Tibial nerve (tissue), 4 donors: Measurements from ENCODE around the gene MS4A18. TPM values are rescaled to one million over a fixed set of nuclear protein-coding genes. Genes with fewer than 3 reads are reported as not detected.
"Not testable (repeated sequence)": the region's sequence is repeated elsewhere in the genome, so short reads cannot be mapped to it uniquely, and the experiment has no call there.

Source experiments
- DNase-seq, 2 donors: peaks; one replicate each; pipeline ENCODE4 v3.0.0-alpha.2; 2019; ENCODE audit warnings: low spot score in 2 of 2
- H3K27ac ChIP-seq, 4 donors: fragments of 200-600 bp; sonication (generic) in 3 of 4; one replicate each; pipeline ENCODE4 v1.5.1; 2017 to 2019; ENCODE audit warnings: mild to moderate bottlenecking in 1 of 4
- H3K27me3 ChIP-seq, 2 donors: fragments of 200-600 bp; sonication (generic) in 1 of 2; one replicate each; pipeline versions ENCODE4 v1.5.1 to v1.6.0; 2017 to 2019
- H3K36me3 ChIP-seq, 3 donors: fragments of 200-600 bp; sonication (generic); one replicate each; pipeline ENCODE4 v1.5.1; 2018 to 2019
- H3K4me1 ChIP-seq, 4 donors: fragments of 200-600 bp; sonication (generic) in 3 of 4; one replicate each; pipeline ENCODE4 v1.5.1; 2017 to 2019
- H3K4me3 ChIP-seq, 4 donors: fragments of 200-600 bp; sonication (generic) in 3 of 4; one replicate each; pipeline ENCODE4 v1.5.1; 2017 to 2019; ENCODE audit warnings: mild to moderate bottlenecking in 1 of 4, moderate library complexity in 1 of 4
- H3K9me3 ChIP-seq, 4 donors: fragments of 200-600 bp; sonication (generic) in 3 of 4; one replicate each; pipeline ENCODE4 v1.5.1; 2017 to 2019
- EP300 ChIP-seq, 2 donors: sonication (generic); formaldehyde crosslinking; IDR thresholded peaks; one replicate each; pipeline ENCODE4 v1.6.1; 2017; ENCODE audit warnings: antibody characterized with exemption in 2 of 2, mild to moderate bottlenecking in 1 of 2
- POLR2A ChIP-seq, 2 donors: fragments of 450-650 bp; IDR thresholded peaks; one replicate each; pipeline ENCODE4 v1.6.1; 2017; ENCODE audit warnings: antibody characterized with exemption in 2 of 2, mild to moderate bottlenecking in 2 of 2, moderate library complexity in 2 of 2
- WGBS, 2 donors: methylation state at CpG; one replicate each; pipeline ENCODE4 v1.1.5; 2018; 5-methylcytosine and 5-hydroxymethylcytosine counted together
- total RNA-seq, 4 donors: library from RNA; depleted of rRNA; stranded (reverse); fragments of >200 nt; gene quantifications; one replicate each; pipeline ENCODE4 v1.1.0, GENCODE V29; 2016
- TF ChIP-seq, protein P1 (sequence below), 5 experiments: fragments of 200-600 bp in 3 of 5; fragments of 450-650 bp in 2 of 5; sonication (generic) in 3 of 5; IDR thresholded peaks; one replicate each; pipeline ENCODE4 v1.5.1; 2016 to 2019; ENCODE audit warnings: antibody characterized with exemption in 5 of 5, mild to moderate bottlenecking in 3 of 5, moderate library complexity in 2 of 5

MS4A18 gene
- total RNA-seq, 4 donors from 2014 or later, result not detected

DNA sequence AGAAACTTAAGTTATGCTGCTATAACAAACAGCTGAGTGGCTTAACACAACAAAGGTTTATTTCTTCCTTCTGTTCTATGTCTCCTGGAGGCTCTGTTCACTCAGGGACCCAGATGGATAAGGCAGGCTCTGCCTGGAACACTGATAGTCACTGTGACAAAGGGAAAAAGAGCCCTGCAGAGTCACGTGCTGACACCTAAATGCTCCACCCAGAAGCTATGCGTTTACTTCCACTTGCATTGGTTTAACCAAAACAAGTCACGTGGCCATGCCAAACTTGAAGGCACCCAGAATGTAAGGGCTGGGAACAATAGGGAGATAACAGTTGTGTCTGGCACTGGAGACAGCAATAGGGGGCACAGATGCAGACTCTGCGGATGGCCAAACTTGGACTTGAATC is 28.8 kb downstream of the MS4A18 start:
- H3K27ac ChIP-seq, result no peak overlapping the region
- no peaks in the 10 kb centered on the region for H3K36me3 ChIP-seq
- WGBS, 2 donors, result 60 to 66% methylated on average over 4 of the region's 4 CpGs
- no peaks in the 10 kb centered on the region for H3K4me1 ChIP-seq
- TF ChIP-seq POLR2A (IDR thresholded peaks at IDR 0.05) (no peak), EP300 (IDR thresholded peaks at IDR 0.05) (no peak)
- TF ChIP-seq, protein P1, sequence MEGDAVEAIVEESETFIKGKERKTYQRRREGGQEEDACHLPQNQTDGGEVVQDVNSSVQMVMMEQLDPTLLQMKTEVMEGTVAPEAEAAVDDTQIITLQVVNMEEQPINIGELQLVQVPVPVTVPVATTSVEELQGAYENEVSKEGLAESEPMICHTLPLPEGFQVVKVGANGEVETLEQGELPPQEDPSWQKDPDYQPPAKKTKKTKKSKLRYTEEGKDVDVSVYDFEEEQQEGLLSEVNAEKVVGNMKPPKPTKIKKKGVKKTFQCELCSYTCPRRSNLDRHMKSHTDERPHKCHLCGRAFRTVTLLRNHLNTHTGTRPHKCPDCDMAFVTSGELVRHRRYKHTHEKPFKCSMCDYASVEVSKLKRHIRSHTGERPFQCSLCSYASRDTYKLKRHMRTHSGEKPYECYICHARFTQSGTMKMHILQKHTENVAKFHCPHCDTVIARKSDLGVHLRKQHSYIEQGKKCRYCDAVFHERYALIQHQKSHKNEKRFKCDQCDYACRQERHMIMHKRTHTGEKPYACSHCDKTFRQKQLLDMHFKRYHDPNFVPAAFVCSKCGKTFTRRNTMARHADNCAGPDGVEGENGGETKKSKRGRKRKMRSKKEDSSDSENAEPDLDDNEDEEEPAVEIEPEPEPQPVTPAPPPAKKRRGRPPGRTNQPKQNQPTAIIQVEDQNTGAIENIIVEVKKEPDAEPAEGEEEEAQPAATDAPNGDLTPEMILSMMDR (IDR thresholded peaks at IDR 0.05), result no peak
- H3K4me3 ChIP-seq, result no peak overlapping the region
- DNase-seq, result no peak
- no peaks in the 10 kb centered on the region for H3K9me3 ChIP-seq
- no peaks in the 10 kb centered on the region for H3K27me3 ChIP-seq

DNA sequence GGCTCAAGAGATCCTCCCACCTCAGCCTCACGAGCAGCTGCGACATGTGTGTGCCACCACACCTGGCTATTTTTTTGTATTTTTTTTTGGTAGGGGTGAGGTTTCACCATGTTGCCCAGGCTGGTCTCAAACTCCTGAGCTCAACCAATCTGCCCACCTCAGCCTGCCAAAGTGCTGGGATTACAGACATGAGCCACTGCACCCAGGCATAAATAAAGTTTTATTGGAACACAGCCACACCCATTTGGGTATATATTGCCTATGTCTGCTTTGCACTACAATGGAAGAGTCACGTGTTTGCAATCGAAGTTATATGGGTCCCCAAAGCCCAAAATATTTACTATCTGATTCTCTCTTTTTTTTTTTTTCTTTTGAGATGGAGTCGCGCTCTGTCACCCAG is 30.4 kb downstream of the MS4A18 start:
- Histone ChIP-seq H3K36me3 (no peaks in the 10 kb centered on the region), H3K27me3 (no peaks in the 10 kb centered on the region), H3K9me3 (no peaks in the 10 kb centered on the region), H3K4me3 (no peak overlapping the region), H3K4me1 (no peaks in the 10 kb centered on the region), H3K27ac (no peak overlapping the region)
- DNase-seq, result no peak
- TF ChIP-seq POLR2A (IDR thresholded peaks at IDR 0.05), result no peak
- TF ChIP-seq, protein P1 (IDR thresholded peaks at IDR 0.05), result no peak
- TF ChIP-seq EP300 (IDR thresholded peaks at IDR 0.05), result no peak
- 82 to 90% methylated on average over 6 of the region's 6 CpGs for WGBS, 2 donors

DNA sequence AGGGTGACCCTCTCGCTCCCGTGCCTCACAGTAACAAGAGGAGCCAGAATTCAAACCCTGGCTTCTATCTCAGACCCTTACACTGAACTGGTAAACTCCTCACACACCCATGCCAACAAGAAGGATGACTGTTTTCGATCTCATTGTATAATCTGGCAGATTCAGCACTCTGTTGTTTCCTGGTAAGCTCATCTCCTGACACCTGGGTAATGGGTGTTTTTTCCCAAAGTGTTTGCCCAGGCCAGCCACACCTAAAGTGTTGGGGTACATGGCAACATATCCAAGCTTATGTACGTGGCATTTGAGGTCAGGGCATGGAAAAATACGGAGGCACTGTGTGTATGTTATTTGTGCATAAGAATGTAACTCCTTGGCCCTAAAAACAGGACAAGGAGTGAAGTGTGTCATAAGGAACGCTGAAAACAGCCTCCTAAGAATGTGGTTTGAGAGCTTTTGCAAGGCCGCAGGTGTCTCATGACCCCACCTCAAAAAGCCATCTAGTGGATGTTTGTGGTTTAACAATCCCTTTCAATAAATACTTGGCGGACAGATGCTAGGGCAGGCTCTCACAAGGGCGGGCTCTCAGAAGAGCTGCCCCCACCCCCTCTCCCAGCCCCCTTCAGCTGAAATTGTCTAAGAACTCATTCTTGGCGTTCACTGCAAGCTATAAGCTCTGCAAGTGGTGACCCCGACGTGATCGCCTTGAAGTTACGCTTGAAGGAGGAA is 31.9 kb downstream of the MS4A18 start, which contains the start of gene MS4A15:
Gene MS4A15, plus strand, starts transcription at position 561 of the 726 bp plus-strand sequence. CDS start 6,867 bp downstream, outside the sequence.
- H3K4me3 ChIP-seq, result no peak within 1 kb of the TSS
- TF ChIP-seq EP300 (IDR thresholded peaks at IDR 0.05) (no peak), POLR2A (IDR thresholded peaks at IDR 0.05) (no peak)
- TF ChIP-seq, protein P1 (IDR thresholded peaks at IDR 0.05), result peak in 1 of 5 experiments; percentile 17
- no peak for DNase-seq
- H3K9me3 ChIP-seq, result no peaks in the 10 kb centered on the region
- H3K36me3 ChIP-seq, result no peaks in the 10 kb centered on the region
- no peaks in the 10 kb centered on the region for H3K27me3 ChIP-seq
- WGBS, 2 donors, result 53 to 55% methylated on average over 14 of the region's 14 CpGs
- H3K4me1 ChIP-seq, result no peaks in the 10 kb centered on the region
- H3K27ac ChIP-seq, result no peak within 1 kb of the TSS

DNA sequence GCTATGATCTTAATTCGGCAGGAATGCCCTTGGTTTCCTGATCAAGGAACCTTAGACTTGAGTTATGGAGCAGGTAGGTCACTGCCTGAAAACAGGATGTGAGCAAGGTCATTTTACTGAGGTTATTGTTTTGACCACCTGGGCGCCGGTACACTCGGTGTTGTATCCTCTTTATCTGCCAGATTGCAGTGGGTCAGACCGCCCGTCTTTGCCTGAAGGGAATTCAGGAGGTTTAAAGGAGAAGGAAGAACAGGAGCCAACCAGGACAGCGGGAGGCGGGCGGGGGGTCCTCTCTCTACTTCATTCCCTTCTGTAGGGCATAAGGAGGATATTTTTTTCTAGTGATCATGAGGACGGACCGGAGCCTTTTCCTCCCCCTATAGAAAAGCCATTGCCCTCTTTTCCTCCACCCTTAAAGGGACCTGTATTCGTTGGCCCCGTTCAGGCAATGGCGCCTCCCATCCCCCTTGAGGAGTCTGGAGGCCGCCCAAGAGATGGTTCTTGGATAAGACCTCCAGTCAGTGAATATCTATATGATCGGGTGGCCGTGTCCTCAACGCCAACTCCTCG is 32.8 kb downstream of the MS4A18 start:
- no peak for DNase-seq
- TF ChIP-seq, protein P1 (IDR thresholded peaks at IDR 0.05), result no peak
- TF ChIP-seq EP300 (IDR thresholded peaks at IDR 0.05) (no peak), POLR2A (IDR thresholded peaks at IDR 0.05) (no peak)
- WGBS, 2 donors, result 91 to 92% methylated on average over 19 of the region's 19 CpGs
- H3K36me3 ChIP-seq, result no peaks in the 10 kb centered on the region
- H3K4me3 ChIP-seq, result no peak overlapping the region
- no peaks in the 10 kb centered on the region for H3K27me3 ChIP-seq
- H3K27ac ChIP-seq, result no peak overlapping the region
- H3K9me3 ChIP-seq, result no peaks in the 10 kb centered on the region
- no peaks in the 10 kb centered on the region for H3K4me1 ChIP-seq

DNA sequence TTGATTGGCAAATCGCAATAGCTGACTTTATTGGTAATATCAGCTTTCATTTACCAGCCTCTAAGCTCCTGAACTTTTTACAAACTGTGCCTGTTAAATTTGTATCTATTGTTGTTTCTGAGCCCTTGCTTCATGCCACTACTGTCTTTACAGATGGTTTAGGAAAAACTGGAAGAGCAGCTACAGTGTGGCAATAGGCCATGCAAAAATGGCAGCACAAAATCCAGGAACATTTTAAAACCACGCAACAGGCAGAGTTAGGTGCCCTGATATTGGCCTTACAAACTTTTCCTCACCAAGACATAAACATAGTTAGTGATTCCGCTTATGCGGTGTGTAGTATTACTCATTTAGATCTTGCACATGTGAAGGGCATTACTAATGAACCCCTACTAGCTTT is 34.2 kb downstream of the MS4A18 start:
- not testable (repeated sequence) for DNase-seq, H3K27ac ChIP-seq, H3K36me3 ChIP-seq, H3K27me3 ChIP-seq, H3K9me3 ChIP-seq, H3K4me1 ChIP-seq, H3K4me3 ChIP-seq
- WGBS, 2 donors, result 91 to 95% methylated on average over 4 of the region's 4 CpGs

DNA sequence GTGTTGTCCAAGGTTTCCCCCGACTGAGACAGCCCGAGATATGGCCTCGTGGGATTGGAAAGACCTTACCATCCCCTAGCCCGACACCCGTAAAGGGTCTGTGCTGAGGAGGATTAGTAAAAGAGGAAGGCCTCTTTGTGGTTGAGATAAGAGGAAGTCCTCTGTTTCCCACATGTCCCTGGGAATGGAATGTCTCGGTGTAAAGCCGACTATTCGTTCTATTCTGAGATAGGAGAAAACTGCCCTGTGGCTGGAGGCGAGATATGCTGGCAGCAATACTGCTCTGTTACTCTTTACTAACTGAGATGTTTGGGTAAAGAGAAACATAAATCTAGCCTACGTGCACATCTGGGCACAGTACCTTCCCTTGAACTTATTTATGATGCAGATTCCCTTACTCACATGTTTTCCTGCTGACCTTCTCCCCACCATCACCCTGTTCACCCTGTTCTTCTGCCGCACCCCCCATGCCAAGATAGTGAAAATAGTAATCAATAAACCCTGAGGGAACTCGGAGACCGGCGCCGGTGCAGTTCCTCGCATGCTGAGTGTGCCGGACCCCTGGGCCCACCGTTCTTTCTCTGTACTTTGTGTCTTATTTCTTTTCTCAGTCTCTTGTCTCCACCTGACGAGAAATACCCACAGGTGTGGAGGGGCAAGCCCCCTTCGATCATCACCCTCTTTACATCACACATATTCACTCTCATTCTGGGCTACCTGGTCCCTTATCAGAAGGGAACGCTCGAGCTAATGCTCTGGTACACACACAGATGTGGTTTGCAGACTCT is 35.1 kb downstream of the MS4A18 start:
- H3K4me3 ChIP-seq, DNase-seq, H3K36me3 ChIP-seq, H3K4me1 ChIP-seq, H3K9me3 ChIP-seq, H3K27ac ChIP-seq, H3K27me3 ChIP-seq: not testable (repeated sequence)
- 78 to 79% methylated on average over 22 of the region's 22 CpGs for WGBS, 2 donors
